Prostate gland (tissue), 2 donors: ENCODE data around the gene NOL4. TPM values are rescaled to one million over a fixed set of nuclear protein-coding genes. Genes with fewer than 3 reads are reported as not detected.

ENCODE experiments used
- DNase-seq: peaks from one replicate; pipeline ENCODE4 v3.0.0-alpha.2; 2019; ENCODE audit warnings: low spot score
- H3K27ac ChIP-seq, 2 donors: fragments of 200-600 bp; sonication (generic); 2 replicates each; pipeline ENCODE4 v1.5.1; 2017 to 2019
- H3K27me3 ChIP-seq: fragments of 200-600 bp; sonication (generic); replicated peaks from 2 replicates; pipeline ENCODE4 v1.5.1; 2019; ENCODE audit not compliant: insufficient read depth
- H3K36me3 ChIP-seq, 2 donors: fragments of 200-600 bp; sonication (generic); 1 replicate in 1 of 2; 2 replicates in 1 of 2; pipeline versions ENCODE4 v1.5.1 to v1.8.1; 2017 to 2019
- H3K4me1 ChIP-seq: fragments of 200-600 bp; sonication (generic); replicated peaks from 2 replicates; pipeline ENCODE4 v1.5.1; 2019
- H3K4me3 ChIP-seq, 2 donors: fragments of 200-600 bp; sonication (generic); 2 replicates each; pipeline ENCODE4 v1.5.1; 2017 to 2019
- H3K9me3 ChIP-seq: fragments of 200-600 bp; sonication (generic); 2 replicates; pipeline ENCODE4 v1.5.1; 2017
- CTCF ChIP-seq, 4 experiments: fragments of 200-600 bp in 2 of 4; fragments of 450-650 bp in 2 of 4; sonication (generic) in 2 of 4; IDR thresholded peaks; 1 replicate in 3 of 4; 2 replicates in 1 of 4; pipeline ENCODE4 v1.5.1; 2016 to 2019; ENCODE audit warnings: antibody characterized with exemption in 4 of 4, mild to moderate bottlenecking in 2 of 4, moderate library complexity in 2 of 4
- POLR2A ChIP-seq: fragments of 450-650 bp; IDR thresholded peaks from one replicate; pipeline ENCODE4 v1.6.1; 2016; ENCODE audit warnings: antibody characterized with exemption, mild to moderate bottlenecking
- POLR2AphosphoS5 ChIP-seq: sonication (generic); formaldehyde crosslinking; IDR thresholded peaks from one replicate; pipeline ENCODE4 v1.6.1; 2017; ENCODE audit warnings: antibody characterized with exemption
- WGBS: methylation state at CpG from one replicate; pipeline ENCODE4 v1.1.5; 2018; 5-methylcytosine and 5-hydroxymethylcytosine counted together
- intact Hi-C: fragments of 100-400 bp; cut with DNase I; formaldehyde crosslinking; loops from one replicate; pipeline ENCODE4 v1.14.2; 2022
- total RNA-seq, 2 donors: library from RNA; depleted of rRNA; stranded (reverse); fragments of >200 nt; gene quantifications; one replicate each; pipeline ENCODE4 v1.1.0, GENCODE V29; 2016

The NOL4 gene
- total RNA-seq, 2 donors from 2014 or later = 1.7 to 3.6 TPM

GRCh38 chr18:34196256-34196655, 28.5 kb downstream of the NOL4 start:
- no peak overlapping the region for H3K27ac ChIP-seq
- no peak for TF ChIP-seq POLR2AphosphoS5
- no peak for TF ChIP-seq POLR2A
- TF ChIP-seq CTCF (IDR thresholded peaks at IDR 0.05) = no peak
- no peaks in the 10 kb centered on the region for H3K27me3 ChIP-seq

GRCh38 chr18:34194239-34194638, 30.5 kb downstream of the NOL4 start:
- DNase-seq = no peak
- 66% methylated on average over 3 of the region's 3 CpGs for WGBS
- H3K27me3 ChIP-seq = no peaks in the 10 kb centered on the region
- no peaks in the 10 kb centered on the region for H3K36me3 ChIP-seq
- no peak for TF ChIP-seq POLR2A
- no peak for TF ChIP-seq CTCF (IDR thresholded peaks at IDR 0.05)
- no peak for TF ChIP-seq POLR2AphosphoS5
- intact Hi-C loops = no loop called here
- no peak overlapping the region for H3K27ac ChIP-seq
- H3K9me3 ChIP-seq = no peaks in the 10 kb centered on the region
- H3K4me3 ChIP-seq = no peak overlapping the region
- H3K4me1 ChIP-seq = no peaks in the 10 kb centered on the region

More at GRCh38 chr18:34196256-34196655, 28.5 kb downstream of the NOL4 start:
- DNase-seq = no peak
- intact Hi-C loops = no loop called here
- Histone ChIP-seq H3K4me3 (no peak overlapping the region), H3K36me3 (no peaks in the 10 kb centered on the region), H3K4me1 (no peaks in the 10 kb centered on the region), H3K9me3 (no peaks in the 10 kb centered on the region)

- no peaks in the 10 kb centered on the region for H3K27me3 ChIP-seq
- H3K36me3 ChIP-seq = no peaks in the 10 kb centered on the region
- DNase-seq = no peak
- H3K4me1 ChIP-seq = no peaks in the 10 kb centered on the region
- no peaks in the 10 kb centered on the region for H3K9me3 ChIP-seq
- intact Hi-C loops = no loop called here
- H3K27ac ChIP-seq = no peak overlapping the region
- no peak overlapping the region for H3K4me3 ChIP-seq
- TF ChIP-seq CTCF (IDR thresholded peaks at IDR 0.05) (no peak), POLR2AphosphoS5 (no peak), POLR2A (no peak)
- WGBS = 79% methylated on average over 3 of the region's 3 CpGs
Measured at GRCh38 chr18:34189656-34190435, 34.9 kb downstream of the NOL4 start.
